Endothelial cell of umbilical vein (primary cell): ENCODE data around the gene NAA10. TPM values are rescaled to one million over a fixed set of nuclear protein-coding genes. Genes with fewer than 3 reads are reported as not detected.

Source experiments
- BruUV-seq: library from RNA; stranded (reverse); fragments of 400-500 nt; replicated peaks from 2 replicates; lab custom pipeline; 2021; lab: Mats Ljungman, UMichigan
- CTCF ChIA-PET: fragments of 300-600, 350-600 bp; sonication (Branson Sonifier 250); formaldehyde crosslinking; loops from one replicate; lab custom pipeline; 2021; ENCODE audit warnings: antibody characterized with exemption, inconsistent platforms; lab: Charles Lee
- POLR2A ChIA-PET: fragments of 300-600, 350-600 bp; sonication (Branson Sonifier 250); formaldehyde crosslinking; loops from one replicate; lab custom pipeline; 2021; ENCODE audit warnings: antibody characterized with exemption, inconsistent platforms; lab: Charles Lee
- DNase-seq: peaks from one replicate; pipeline ENCODE4 v3.0.0-alpha.2; 2011; ENCODE audit warnings: low read depth, low spot score
- FAIRE-seq: peaks from 2 replicates; lab custom pipeline; 2011; peaks lifted over from hg19 to GRCh38; lab: Jason Lieb, UNC
- H2AFZ ChIP-seq: 2 replicates; pipeline ENCODE4 v1.6.0; 2012; ENCODE audit warnings: low read depth, low read length, control low read depth, inconsistent platforms
- H3K27ac ChIP-seq: 2 replicates; pipeline ENCODE4 v1.5.1; 2011; ENCODE audit warnings: low read depth, mild to moderate bottlenecking, control low read depth, low read length, moderate library complexity; ENCODE audit not compliant: insufficient read depth
- H3K27me3 ChIP-seq, 2 experiments: 2 replicates each; pipeline versions ENCODE4 v1.6.0 to v1.6.1; 2011; ENCODE audit warnings: low read length in 2 of 2, mixed read lengths in 1 of 2; ENCODE audit not compliant: control insufficient read depth in 2 of 2, insufficient read depth in 2 of 2
- H3K36me3 ChIP-seq, 2 experiments: 2 replicates in 1 of 2; 3 replicates in 1 of 2; pipeline ENCODE4 v1.5.1; 2011; ENCODE audit warnings: low read length in 2 of 2, mild to moderate bottlenecking in 1 of 2, moderate library complexity in 1 of 2; ENCODE audit not compliant: control insufficient read depth in 2 of 2, insufficient read depth in 2 of 2; ENCODE audit errors: extremely low read depth in 1 of 2
- H3K4me1 ChIP-seq: 3 replicates; pipeline ENCODE4 v1.5.1; 2011; ENCODE audit warnings: mild to moderate bottlenecking, low read length; ENCODE audit not compliant: control insufficient read depth, insufficient read depth; ENCODE audit errors: extremely low read depth
- H3K4me2 ChIP-seq: 2 replicates; pipeline ENCODE4 v1.6.1; 2011; ENCODE audit warnings: low read length, control low read depth, mixed read lengths; ENCODE audit not compliant: insufficient read depth
- H3K4me3 ChIP-seq, 3 experiments: fragments of 200-600 bp in 1 of 3; sonication (generic), shearing (Covaris generic) in 1 of 3; replicated peaks in 1 of 3; 2 replicates each; pipeline ENCODE4 v1.5.1; 2011 to 2016; ENCODE audit warnings: control low read depth in 3 of 3, low read length in 3 of 3, mild to moderate bottlenecking in 2 of 3, inconsistent platforms in 1 of 3, low read depth in 1 of 3, moderate library complexity in 1 of 3; ENCODE audit not compliant: insufficient read depth in 1 of 3
- H3K79me2 ChIP-seq: 2 replicates; pipeline ENCODE4 v1.6.0; 2012; ENCODE audit warnings: low read length, inconsistent platforms; ENCODE audit not compliant: control insufficient read depth, insufficient read depth
- H3K9ac ChIP-seq: replicated peaks from 2 replicates; pipeline ENCODE3; 2011; ENCODE audit warnings: low read length, control low read depth; ENCODE audit not compliant: insufficient read depth; ENCODE audit errors: extremely low read depth
- H3K9me1 ChIP-seq: replicated peaks from 3 replicates; pipeline ENCODE4 v1.6.0; 2011; ENCODE audit warnings: mild to moderate bottlenecking, low read length; ENCODE audit not compliant: control insufficient read depth, insufficient read depth; ENCODE audit errors: extremely low read depth
- H3K9me3 ChIP-seq: replicated peaks from 2 replicates; pipeline ENCODE4 v1.5.1; 2012; ENCODE audit warnings: low read length, inconsistent platforms; ENCODE audit not compliant: control insufficient read depth, insufficient read depth
- H4K20me1 ChIP-seq: replicated peaks from 2 replicates; pipeline ENCODE3; 2011; ENCODE audit warnings: mild to moderate bottlenecking, low read length; ENCODE audit not compliant: control insufficient read depth, insufficient read depth; ENCODE audit errors: extremely low read depth
- CTCF ChIP-seq, 2 donors: IDR thresholded peaks; 1 replicate in 1 of 2; 2 replicates in 1 of 2; pipeline ENCODE4 v1.5.1; 2011; ENCODE audit warnings: low read length in 2 of 2, mild to moderate bottlenecking in 2 of 2, moderate library complexity in 2 of 2, control low read depth in 1 of 2, inconsistent platforms in 1 of 2, low read depth in 1 of 2; ENCODE audit not compliant: insufficient read depth in 1 of 2; ENCODE audit errors: extremely low read depth in 1 of 2
- EZH2 ChIP-seq: IDR thresholded peaks from 2 replicates; pipeline ENCODE4 v1.6.1; 2012; ENCODE audit warnings: borderline replicate concordance, low read depth, mild to moderate bottlenecking, moderate library complexity, low read length, inconsistent platforms; ENCODE audit not compliant: severe bottlenecking
- FOS ChIP-seq: IDR thresholded peaks from 2 replicates; pipeline ENCODE4 v1.6.1; 2011; ENCODE audit warnings: mild to moderate bottlenecking, low read length, moderate library complexity, borderline replicate concordance; ENCODE audit not compliant: insufficient read depth
- GATA2 ChIP-seq: IDR thresholded peaks from 2 replicates; pipeline ENCODE4 v1.7.0; 2011; ENCODE audit warnings: low read depth, mild to moderate bottlenecking, moderate library complexity, mixed read lengths, low read length; ENCODE audit not compliant: insufficient read length, insufficient read depth
- JUN ChIP-seq: IDR thresholded peaks from 2 replicates; pipeline ENCODE4 v1.6.1; 2011; ENCODE audit warnings: borderline replicate concordance, low read depth; ENCODE audit not compliant: insufficient read length, insufficient read depth
- MYC ChIP-seq: IDR thresholded peaks from one replicate; pipeline ENCODE4 v1.6.1; 2011; ENCODE audit warnings: mild to moderate bottlenecking, low read depth, low read length
- POLR2A ChIP-seq: IDR thresholded peaks from 2 replicates; pipeline ENCODE4 v1.6.1; 2012; ENCODE audit warnings: low read depth, mild to moderate bottlenecking, control low read depth, low read length
- POLR2AphosphoS5 ChIP-seq: IDR thresholded peaks from 2 replicates; pipeline ENCODE4 v1.6.1; 2012; ENCODE audit warnings: low read depth, mild to moderate bottlenecking, control low read depth, low read length, moderate library complexity; ENCODE audit not compliant: insufficient read depth
- dilution Hi-C: fragments of 300-500 bp; cut with MboI; formaldehyde crosslinking; loops from one replicate; pipeline ENCODE4 v1.15.0; 2019; ENCODE audit warnings: low sequenced_read_pairs; ENCODE audit not compliant: extremely low pct_ligation_motif_present
- intact Hi-C: fragments of 100-400 bp; cut with micrococcal nuclease; formaldehyde crosslinking; loops from one replicate; pipeline ENCODE4 v1.10.0; 2022
- polyA plus RNA-seq, 4 experiments: library from polyadenylated mRNA; depleted of rRNA in 3 of 4; stranded (reverse) in 3 of 4; unstranded in 1 of 4; fragments of >200 nt; gene quantifications; 2 replicates each; pipeline versions ENCODE4 v1.2.1 to v1.2.3, GENCODE V29; 2011 to 2012; ENCODE audit warnings: missing spikeins in 1 of 4
- total RNA-seq: library from RNA; stranded (reverse); gene quantifications from 2 replicates; pipeline ENCODE4 v1.2.3, GENCODE V29; 2021
- TF ChIP-seq, protein P1 (sequence below): IDR thresholded peaks from 2 replicates; pipeline ENCODE4 v1.6.1; 2011; ENCODE audit not compliant: insufficient read depth, insufficient read length

Gene NAA10
- total and polyA plus RNA-seq, 2 donors (not counting 3 experiments of a cell fraction or from before 2014, with no cell fraction given) = 141 to 144 TPM

GRCh38 chrX:153903991-153904957 is 30.6 kb downstream of the NAA10 start, which contains the start of gene AVPR2:
AVPR2 (plus strand) TSS chrX:153904673; CDS start chrX:153905146, 473 bp downstream.
- Histone ChIP-seq H3K4me3 (no peak within 1 kb of the TSS), H3K4me2 (no peak within 1 kb of the TSS), H3K4me1 (no peaks in the 10 kb centered on the region), H3K27me3 (no peaks in the 10 kb centered on the region), H3K9ac (no peak within 1 kb of the TSS), H3K79me2 (no peaks in the 10 kb centered on the region), H3K9me1 (no peaks in the 10 kb centered on the region), H3K36me3 (no peaks in the 10 kb centered on the region), H4K20me1 (no peaks in the 10 kb centered on the region), H3K27ac (no peak within 1 kb of the TSS), H3K9me3 (no peaks in the 10 kb centered on the region), H2AFZ (no peak within 1 kb of the TSS)
- TF ChIP-seq GATA2 = no peak
- TF ChIP-seq, protein P1, sequence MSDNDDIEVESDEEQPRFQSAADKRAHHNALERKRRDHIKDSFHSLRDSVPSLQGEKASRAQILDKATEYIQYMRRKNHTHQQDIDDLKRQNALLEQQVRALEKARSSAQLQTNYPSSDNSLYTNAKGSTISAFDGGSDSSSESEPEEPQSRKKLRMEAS = no peak
- no peak for TF ChIP-seq FOS
- TF ChIP-seq MYC = no peak
- TF ChIP-seq POLR2A = no peak
- no peak for TF ChIP-seq POLR2AphosphoS5
- no peak for TF ChIP-seq CTCF (IDR thresholded peaks at IDR 0.05; ENCODE audit: extremely low read depth in 1 of 2, insufficient read depth in 1 of 2, low read depth in 1 of 2, low read length in 2 of 2)
- no peak for TF ChIP-seq EZH2
- TF ChIP-seq JUN = no peak
- intact Hi-C loops (no loop called here), dilution Hi-C loops (no loop called here)
- DNase-seq = no peak
- no TSS peak for BruUV-seq
- FAIRE-seq = no peak
- ChIA-PET CTCF (no interaction called here), POLR2A (no interaction called here)
